Thyroid gland (tissue), 4 donors: ENCODE data around the gene ALS2. TPM values are rescaled to one million over a fixed set of nuclear protein-coding genes. Genes with fewer than 3 reads are reported as not detected.

Source experiments
- DNase-seq, 2 donors: peaks; one replicate each; pipeline ENCODE4 v3.0.0-alpha.2; 2019
- H3K27ac ChIP-seq, 3 donors: fragments of 200-600 bp; sonication (generic); 1 replicate in 2 of 3; 2 replicates in 1 of 3; pipeline ENCODE4 v1.5.1; 2016 to 2019; ENCODE audit warnings: mild to moderate bottlenecking in 1 of 3, moderate library complexity in 1 of 3
- H3K27me3 ChIP-seq: fragments of 200-600 bp; sonication (generic); one replicate; pipeline ENCODE4 v1.5.1; 2019
- H3K36me3 ChIP-seq, 2 donors: fragments of 200-600 bp; sonication (generic); one replicate each; pipeline ENCODE4 v1.5.1; 2016 to 2019
- H3K4me1 ChIP-seq, 2 donors: fragments of 200-600 bp; sonication (generic); one replicate each; pipeline ENCODE4 v1.5.1; 2017 to 2019
- H3K4me3 ChIP-seq, 3 donors: fragments of 200-600 bp; sonication (generic); replicated peaks in 1 of 3; 1 replicate in 2 of 3; 2 replicates in 1 of 3; pipeline ENCODE4 v1.5.1; 2016; ENCODE audit warnings: mild to moderate bottlenecking in 1 of 3
- H3K9me3 ChIP-seq: fragments of 200-600 bp; sonication (generic); one replicate; pipeline ENCODE4 v1.5.1; 2017
- POLR2A ChIP-seq, 2 donors: fragments of 450-650 bp; IDR thresholded peaks; one replicate each; pipeline ENCODE4 v1.6.1; 2017; ENCODE audit warnings: antibody characterized with exemption in 2 of 2, mild to moderate bottlenecking in 2 of 2, moderate library complexity in 1 of 2
- WGBS, 2 donors: methylation state at CpG; one replicate each; pipeline ENCODE4 v1.1.5; 2017; 5-methylcytosine and 5-hydroxymethylcytosine counted together
- intact Hi-C: fragments of 100-400 bp; cut with DNase I; formaldehyde crosslinking; loops from one replicate; pipeline ENCODE4 v1.15.1; 2023
- total RNA-seq, 4 donors: library from RNA; depleted of rRNA; stranded (reverse); fragments of >200 nt; gene quantifications; one replicate each; pipeline ENCODE4 v1.2.3, GENCODE V29; 2016
- TF ChIP-seq, protein P1 (sequence below), 6 experiments: fragments of 200-600 bp in 3 of 6; fragments of 450-650 bp in 3 of 6; sonication (generic) in 3 of 6; IDR thresholded peaks; one replicate each; pipeline ENCODE4 v1.5.1; 2016 to 2019; ENCODE audit warnings: antibody characterized with exemption in 6 of 6, mild to moderate bottlenecking in 2 of 6, inconsistent platforms in 1 of 6, moderate library complexity in 1 of 6

ALS2 gene
- total RNA-seq, 4 donors from 2014 or later: 20.9 to 37.6 (median 29.9) TPM

GRCh38 chr2:201777043-201777442 lies 3.7 kb downstream of the ALS2 start:
- TF ChIP-seq POLR2A (IDR thresholded peaks at IDR 0.05): no peak
- TF ChIP-seq, protein P1, sequence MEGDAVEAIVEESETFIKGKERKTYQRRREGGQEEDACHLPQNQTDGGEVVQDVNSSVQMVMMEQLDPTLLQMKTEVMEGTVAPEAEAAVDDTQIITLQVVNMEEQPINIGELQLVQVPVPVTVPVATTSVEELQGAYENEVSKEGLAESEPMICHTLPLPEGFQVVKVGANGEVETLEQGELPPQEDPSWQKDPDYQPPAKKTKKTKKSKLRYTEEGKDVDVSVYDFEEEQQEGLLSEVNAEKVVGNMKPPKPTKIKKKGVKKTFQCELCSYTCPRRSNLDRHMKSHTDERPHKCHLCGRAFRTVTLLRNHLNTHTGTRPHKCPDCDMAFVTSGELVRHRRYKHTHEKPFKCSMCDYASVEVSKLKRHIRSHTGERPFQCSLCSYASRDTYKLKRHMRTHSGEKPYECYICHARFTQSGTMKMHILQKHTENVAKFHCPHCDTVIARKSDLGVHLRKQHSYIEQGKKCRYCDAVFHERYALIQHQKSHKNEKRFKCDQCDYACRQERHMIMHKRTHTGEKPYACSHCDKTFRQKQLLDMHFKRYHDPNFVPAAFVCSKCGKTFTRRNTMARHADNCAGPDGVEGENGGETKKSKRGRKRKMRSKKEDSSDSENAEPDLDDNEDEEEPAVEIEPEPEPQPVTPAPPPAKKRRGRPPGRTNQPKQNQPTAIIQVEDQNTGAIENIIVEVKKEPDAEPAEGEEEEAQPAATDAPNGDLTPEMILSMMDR (IDR thresholded peaks at IDR 0.05): no peak

GRCh38 chr2:201775326-201775725 lies 5.4 kb downstream of the ALS2 start:
- TF ChIP-seq, protein P1 (IDR thresholded peaks at IDR 0.05): no peak
- TF ChIP-seq POLR2A (IDR thresholded peaks at IDR 0.05): no peak
- DNase-seq: no peak
- WGBS, 2 donors: 100% methylated on average over 1 of the region's 1 CpG
- H3K27me3 ChIP-seq: no peaks in the 10 kb centered on the region
- H3K27ac ChIP-seq: no peak overlapping the region
- H3K4me3 ChIP-seq: no peak overlapping the region
- no peaks in the 10 kb centered on the region for H3K9me3 ChIP-seq
- no peaks in the 10 kb centered on the region for H3K36me3 ChIP-seq
- intact Hi-C loops: no loop called here
- peaks cover 6 to 11% of the 10 kb centered on the region in 2 donors for H3K4me1 ChIP-seq

More at GRCh38 chr2:201777043-201777442, 3.7 kb downstream of the ALS2 start:
- Histone ChIP-seq H3K9me3 (no peaks in the 10 kb centered on the region), H3K27me3 (no peaks in the 10 kb centered on the region), H3K4me3 (no peak overlapping the region), H3K4me1 (peaks cover 6 to 17% of the 10 kb centered on the region in 2 donors), H3K27ac (no peak overlapping the region), H3K36me3 (no peaks in the 10 kb centered on the region)
- intact Hi-C loops: no loop called here
- DNase-seq: no peak

GRCh38 chr2:201774546-201774945 lies 6.2 kb downstream of the ALS2 start:
- no peak for DNase-seq
- TF ChIP-seq, protein P1 (IDR thresholded peaks at IDR 0.05): no peak
- TF ChIP-seq POLR2A (IDR thresholded peaks at IDR 0.05): no peak
- intact Hi-C loops: no loop called here

DNA sequence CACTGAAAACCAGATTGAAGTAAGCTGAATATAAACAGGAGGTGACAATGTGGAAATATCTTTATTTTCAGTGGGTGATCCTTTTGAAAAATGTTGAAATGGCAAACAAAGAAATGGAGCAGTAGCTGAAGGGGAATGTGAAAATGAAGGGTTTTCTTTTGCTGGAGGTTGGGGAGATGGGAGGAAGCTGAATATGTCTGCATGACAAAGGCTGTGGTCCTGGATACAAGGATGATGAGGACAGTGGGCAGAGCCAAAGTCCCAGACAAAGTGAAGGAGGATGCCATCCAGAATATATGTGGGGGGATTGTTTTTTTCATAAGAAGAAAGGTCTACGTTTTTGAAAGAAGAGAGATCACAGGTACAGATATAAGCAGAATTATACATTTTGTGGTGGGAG lies 6.7 kb downstream of the ALS2 start:
- intact Hi-C loops: no loop called here
- H3K27ac ChIP-seq: no peak overlapping the region
- no peaks in the 10 kb centered on the region for H3K4me1 ChIP-seq
- H3K36me3 ChIP-seq: no peaks in the 10 kb centered on the region
- no peak for DNase-seq
- WGBS, 2 donors: 88 to 89% methylated on average over 1 of the region's 1 CpG
- H3K4me3 ChIP-seq: no peak overlapping the region
- no peak for TF ChIP-seq POLR2A (IDR thresholded peaks at IDR 0.05)
- TF ChIP-seq, protein P1 (IDR thresholded peaks at IDR 0.05): no peak
- H3K9me3 ChIP-seq: no peaks in the 10 kb centered on the region
- no peaks in the 10 kb centered on the region for H3K27me3 ChIP-seq

More at GRCh38 chr2:201774546-201774945, 6.2 kb downstream of the ALS2 start:
- no peak overlapping the region for H3K4me3 ChIP-seq
- WGBS, 2 donors: 90 to 96% methylated on average over 2 of the region's 2 CpGs
- no peaks in the 10 kb centered on the region for H3K27me3 ChIP-seq
- no peaks in the 10 kb centered on the region for H3K9me3 ChIP-seq
- peaks cover 1 to 3% of the 10 kb centered on the region in 2 donors for H3K4me1 ChIP-seq
- H3K36me3 ChIP-seq: no peaks in the 10 kb centered on the region
- H3K27ac ChIP-seq: no peak overlapping the region

- Histone ChIP-seq H3K27me3 (no peaks in the 10 kb centered on the region), H3K9me3 (no peaks in the 10 kb centered on the region), H3K4me1 (no peaks in the 10 kb centered on the region), H3K36me3 (peaks cover 0 to 4% of the 10 kb centered on the region in 2 donors), H3K4me3 (no peak overlapping the region), H3K27ac (no peak overlapping the region)
- intact Hi-C loops: no loop called here
- 86 to 89% methylated on average over 4 of the region's 4 CpGs for WGBS, 2 donors
- TF ChIP-seq, protein P1 (IDR thresholded peaks at IDR 0.05): no peak
- TF ChIP-seq POLR2A (IDR thresholded peaks at IDR 0.05): no peak
- no peak for DNase-seq
These were observed 10.9 kb downstream of the ALS2 start for GRCh38 chr2:201769666-201770373.
